GM21737 (cell line): ENCODE results near the gene UFSP1.
"Not testable (repeated sequence)": the region's sequence is repeated elsewhere in the genome, so short reads cannot be mapped to it uniquely, and the experiment has no call there.

ENCODE experiments used
- ATAC-seq: cut with Tn5 transposase; IDR thresholded peaks from one replicate; pipeline ENCODE4 v1.9.1; 2021; ENCODE audit warnings: mild to moderate bottlenecking, moderate library complexity; ENCODE audit not compliant: unreplicated experiment

UFSP1 gene

DNA sequence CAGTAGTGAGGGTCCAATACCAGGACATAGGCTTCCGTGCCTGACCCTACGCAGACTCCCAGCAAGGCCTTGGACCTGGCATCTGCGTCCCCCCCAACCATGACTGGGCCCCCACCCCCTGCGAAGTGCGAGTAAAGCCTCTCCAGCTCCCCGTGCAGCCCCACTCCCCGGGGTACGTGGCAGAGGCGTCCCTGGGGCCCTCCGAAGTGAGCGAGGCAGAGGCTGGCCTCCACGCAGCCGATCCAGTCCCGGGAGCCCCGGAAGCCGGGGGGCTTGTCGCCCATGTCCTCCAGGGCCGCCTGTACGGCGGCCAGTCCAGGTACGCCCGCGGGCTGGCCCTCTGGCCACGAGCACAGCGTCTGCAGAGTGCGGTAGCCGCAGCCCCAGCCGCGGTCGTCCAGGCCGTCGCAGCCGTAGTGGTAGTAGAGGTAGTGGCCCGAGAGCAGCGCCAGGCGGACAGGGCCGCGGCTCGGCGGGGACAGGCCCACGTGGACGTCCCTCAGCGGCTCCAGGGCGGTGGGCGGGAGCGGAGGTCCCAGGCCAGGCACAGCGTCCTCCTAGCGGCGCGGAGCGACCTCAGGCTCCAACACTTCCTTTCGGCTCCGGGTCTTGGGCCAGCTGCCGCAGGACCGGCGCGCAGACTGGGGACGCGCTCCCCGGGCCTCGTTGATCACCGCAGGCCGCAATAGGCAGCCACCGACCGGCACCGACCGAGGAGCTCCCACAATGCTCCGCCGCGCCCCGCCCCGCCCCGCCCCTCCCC, at the start of gene UFSP1:
Gene UFSP1, minus strand, starts transcription at position 728 of the 763 bp plus-strand sequence. Its CDS starts 444 bp downstream, at position 284.
- peak; percentile 29 for ATAC-seq

DNA sequence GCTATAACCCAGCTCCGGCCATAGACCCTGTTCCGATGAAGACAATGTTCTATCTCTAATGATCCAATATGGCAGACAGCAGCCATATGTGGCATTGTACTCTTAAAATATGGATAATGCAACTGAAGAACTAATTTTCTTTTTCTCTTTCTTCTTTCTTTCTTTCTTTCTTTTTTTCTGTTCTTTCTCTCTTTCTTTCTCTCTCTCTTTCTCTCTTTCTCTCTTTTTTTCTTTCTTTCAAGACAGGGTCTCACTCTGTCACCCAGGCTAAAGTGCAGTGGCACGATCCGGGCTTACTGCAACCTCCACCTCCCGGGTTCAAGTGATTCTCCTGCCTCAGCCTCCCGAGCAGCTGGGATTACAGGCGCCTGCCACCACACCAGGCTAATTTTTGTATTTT, 46.7 kb upstream of the UFSP1 start:
- ATAC-seq: not testable (repeated sequence)

DNA sequence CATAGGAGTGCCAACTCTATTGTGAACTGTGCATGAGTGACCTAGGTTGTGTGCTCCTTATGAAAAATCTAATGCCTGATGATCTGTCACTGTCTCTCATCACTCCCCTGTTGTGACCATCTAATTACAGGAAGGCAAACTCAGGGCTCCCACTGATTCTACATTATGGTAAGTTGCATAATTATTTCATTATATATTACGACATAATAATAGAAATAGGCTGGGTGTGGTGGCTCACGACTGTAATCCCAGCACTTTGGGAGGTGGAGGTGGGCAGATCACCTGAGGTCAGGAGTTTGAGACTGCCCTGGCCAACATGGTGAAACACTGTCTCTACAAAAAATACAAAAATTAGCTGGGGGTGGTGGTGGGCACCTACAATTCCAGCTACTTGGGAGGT, 45.9 kb upstream of the UFSP1 start:
- ATAC-seq: not testable (repeated sequence)

DNA sequence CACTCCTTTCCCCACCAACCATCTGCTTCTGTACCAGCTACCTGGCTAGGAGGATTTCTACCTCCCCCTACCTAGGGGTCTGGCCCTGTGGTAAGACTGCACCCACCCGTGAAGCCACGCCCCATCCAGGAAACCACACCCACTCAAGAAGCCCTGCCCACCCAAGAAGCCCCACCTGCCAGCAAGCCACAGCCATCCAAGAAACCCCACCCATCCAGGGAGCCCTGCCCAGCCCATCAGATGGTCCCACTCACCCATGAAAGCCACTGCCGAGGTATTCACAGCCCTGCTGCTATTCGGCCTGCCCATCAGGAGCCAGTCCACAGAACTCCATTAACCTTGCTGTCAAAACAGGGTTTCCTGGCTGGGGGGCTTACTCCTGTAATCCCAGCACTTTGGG, 44.2 kb upstream of the UFSP1 start:
- ATAC-seq: no peak

DNA sequence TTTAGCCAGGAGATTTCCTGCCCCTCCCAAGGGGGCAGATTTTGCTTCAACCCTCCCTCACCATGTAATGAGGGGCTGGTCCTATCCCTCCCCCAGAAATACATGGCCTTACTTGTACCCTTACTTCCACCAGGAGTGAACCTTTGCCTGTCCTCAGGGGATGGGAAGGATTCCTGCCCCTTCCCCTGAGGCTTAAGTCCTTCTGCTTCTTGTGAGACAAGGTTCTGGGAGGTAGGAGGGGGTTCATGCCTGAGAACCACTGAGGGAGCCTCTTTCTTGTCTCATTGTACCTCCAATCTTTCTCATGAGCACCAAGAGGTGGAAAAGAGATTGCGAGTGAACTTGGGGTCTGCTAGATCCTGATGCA, 40.3 kb upstream of the UFSP1 start:
- ATAC-seq: no peak

DNA sequence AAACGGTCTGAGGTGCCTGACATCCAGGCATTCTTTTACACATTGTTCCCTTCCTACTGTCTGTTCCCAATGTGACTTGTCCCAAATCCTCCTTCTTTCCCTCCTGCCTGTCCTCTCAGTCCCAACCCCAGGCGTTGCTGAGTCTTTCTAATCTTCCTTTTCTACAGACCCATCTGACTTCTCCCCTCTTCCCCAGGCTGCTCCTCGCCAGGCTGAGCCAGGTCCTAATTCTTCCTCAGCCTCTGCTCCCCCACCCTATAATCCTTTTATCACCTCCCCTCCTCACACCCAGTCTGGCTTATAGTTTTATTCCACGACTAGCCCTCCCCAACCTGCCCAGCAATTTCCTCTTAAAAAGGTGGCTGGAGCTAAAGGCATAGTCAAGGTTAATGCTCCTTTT, 34.1 kb upstream of the UFSP1 start:
- not testable (repeated sequence) for ATAC-seq

DNA sequence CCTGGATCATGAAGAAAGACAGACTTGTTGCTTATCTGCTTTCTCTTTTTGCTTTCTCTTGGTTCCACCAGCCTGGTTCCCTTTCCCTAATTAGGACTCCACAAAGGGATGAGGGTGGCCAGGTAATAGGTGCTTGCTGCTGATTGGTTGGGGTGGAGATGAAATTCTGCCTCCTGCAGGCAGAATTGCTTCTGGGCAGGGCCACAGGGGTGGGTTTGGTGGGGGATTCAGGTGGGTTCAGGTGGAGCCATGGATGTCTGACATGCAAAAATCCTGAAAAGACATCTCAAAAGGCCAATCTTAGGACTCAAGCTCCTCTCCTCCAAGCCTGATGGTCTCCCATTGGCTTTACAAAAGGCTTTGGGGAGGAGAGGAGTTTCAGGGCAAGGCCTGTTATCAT, 31.5 kb upstream of the UFSP1 start:
- no peak for ATAC-seq

DNA sequence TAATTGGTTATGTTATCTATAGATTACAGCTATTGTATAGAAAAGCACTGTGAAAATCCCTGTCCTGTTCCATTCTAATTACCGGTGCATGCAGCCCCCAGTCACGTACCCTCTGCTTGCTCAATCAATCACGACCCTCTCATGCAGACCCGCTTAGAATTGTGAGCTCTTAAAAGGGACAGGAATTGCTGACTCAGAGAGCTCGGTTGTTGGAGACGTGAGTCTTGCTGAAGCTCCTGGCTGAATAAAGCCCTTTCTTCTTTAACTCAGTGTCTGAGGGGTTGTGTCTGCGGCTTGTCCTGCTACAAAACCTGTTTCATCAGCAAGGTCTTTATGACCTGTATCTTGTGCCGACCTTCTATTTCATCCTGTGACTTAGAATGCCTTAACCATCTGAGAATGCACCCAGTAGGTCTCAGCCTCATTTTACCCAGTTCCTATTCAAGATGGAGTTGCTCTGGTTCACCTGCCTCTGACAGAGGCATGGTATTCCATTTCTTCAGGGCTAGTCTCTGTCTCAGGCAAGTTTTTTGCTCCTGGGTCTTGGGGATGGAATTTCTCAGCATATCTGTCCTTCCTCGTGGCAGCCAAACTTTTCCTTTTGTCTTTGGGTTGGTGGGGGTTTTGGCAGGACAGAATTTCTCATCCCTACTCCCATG, 30.4 kb upstream of the UFSP1 start:
- ATAC-seq: not testable (repeated sequence)

DNA sequence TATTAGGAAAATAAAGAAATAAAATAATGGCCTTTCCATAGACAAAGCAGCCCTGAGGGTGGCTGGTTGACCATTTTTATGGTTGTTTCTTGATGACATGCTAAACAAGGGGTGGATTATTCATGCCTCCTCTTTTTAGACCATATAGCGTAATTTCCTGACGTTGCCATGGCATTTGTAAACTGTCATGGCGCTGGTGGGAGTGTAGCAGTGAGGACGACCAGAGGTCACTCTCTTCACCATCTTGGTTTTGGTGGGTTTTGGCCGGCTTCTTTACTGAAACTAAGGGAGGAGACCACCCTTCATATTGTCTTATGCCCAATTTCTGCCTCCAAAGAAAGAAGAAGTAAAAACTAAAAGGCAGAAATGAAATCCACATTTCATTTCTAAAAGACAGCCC, 29.8 kb upstream of the UFSP1 start:
- ATAC-seq: not testable (repeated sequence)

DNA sequence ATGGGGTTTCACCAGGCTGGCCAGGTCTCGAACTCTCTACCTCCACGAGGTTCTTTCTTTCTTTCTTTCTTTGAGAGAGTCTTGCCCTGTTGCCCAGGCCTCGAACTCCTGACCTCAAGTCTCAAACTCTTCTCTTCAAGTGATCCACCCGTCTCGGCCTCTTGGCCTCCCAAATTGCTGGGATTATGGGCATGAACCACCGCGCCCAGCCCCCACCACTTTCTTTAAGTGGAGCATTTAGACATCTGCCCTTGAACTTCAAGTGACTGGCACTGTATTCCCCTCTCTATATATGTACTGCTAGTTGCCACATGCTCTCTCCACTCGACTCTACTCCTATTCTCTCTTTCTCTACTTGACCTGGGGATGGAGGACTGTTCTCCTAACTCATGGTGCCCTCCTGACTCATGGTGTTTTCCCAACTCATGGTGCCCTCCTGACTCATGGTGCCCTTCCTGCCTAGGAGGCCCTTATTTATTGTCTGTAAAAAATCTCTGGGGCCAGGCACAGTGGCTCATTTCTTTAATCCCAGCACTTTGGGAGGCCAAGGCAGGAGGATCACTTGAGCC, 25.4 kb upstream of the UFSP1 start:
- ATAC-seq: no peak

DNA sequence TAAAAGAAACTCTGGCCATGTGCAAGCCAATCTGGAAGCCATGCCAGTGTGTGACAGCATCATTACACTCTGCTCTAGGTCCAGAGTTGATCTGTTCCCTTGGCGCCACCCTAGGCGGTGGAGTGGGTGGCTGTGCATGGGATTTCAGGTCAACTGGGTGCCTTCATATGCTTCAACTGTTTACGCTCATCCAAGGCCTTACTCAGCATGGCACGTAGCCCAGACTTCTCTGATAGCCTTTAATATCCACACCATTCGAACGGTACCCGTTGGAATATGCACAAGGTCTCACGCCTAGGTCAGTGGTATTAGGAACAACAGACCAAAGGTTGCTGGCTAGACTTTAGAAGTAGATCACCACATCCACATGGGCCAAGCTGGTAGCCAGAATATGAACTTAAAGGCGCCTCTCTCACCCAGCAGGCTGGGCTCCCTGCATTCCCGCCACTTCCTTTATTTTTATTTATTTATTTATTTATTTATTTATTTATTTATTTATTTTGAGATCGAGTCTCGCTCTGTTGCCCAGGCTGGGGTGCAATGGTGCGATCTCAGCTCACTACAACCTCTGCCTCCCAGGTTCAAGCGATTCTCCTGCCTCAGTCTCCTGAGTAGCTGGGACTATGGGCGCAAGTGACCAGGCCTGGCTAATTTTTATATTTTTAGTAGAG, 24.8 kb upstream of the UFSP1 start:
- no peak for ATAC-seq

DNA sequence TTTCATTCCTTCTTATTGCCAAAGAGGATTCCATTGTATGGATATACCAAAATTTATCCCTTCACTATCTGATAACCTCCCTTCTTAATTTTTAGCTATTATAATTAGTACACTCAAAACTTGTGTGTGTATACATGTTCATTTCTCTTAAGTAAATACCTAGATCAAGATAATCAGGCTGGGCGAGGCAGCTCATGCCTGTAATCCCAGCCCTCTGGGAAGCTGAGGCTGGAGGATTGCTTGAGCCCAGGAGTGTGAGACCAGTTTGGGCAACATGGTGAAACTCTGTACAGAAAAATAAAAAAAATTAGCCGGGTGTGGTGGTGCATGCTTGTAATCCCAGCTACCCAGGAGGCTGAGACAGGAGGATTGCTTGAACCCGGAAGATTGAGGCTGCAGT, 22.0 kb upstream of the UFSP1 start:
- no peak for ATAC-seq

DNA sequence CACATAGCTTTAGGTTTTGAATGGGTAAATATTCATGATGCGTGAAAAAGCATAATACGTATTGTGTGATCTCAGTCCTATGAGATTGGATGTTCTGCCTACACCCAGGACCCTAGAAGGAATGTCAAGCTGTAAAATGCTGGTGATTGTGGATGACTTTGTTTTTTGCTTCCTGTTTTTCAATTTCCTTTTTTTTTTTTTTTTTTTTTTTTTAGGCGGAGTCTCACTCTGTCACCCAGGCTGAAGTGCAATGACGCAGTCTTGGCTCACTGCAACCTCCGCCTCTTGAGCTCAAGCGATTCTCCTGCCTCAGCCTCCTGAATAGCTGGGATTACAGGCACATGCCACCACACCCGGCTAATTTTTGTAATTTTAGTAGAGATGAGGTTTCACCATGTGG, 20.9 kb upstream of the UFSP1 start:
- not testable (repeated sequence) for ATAC-seq

DNA sequence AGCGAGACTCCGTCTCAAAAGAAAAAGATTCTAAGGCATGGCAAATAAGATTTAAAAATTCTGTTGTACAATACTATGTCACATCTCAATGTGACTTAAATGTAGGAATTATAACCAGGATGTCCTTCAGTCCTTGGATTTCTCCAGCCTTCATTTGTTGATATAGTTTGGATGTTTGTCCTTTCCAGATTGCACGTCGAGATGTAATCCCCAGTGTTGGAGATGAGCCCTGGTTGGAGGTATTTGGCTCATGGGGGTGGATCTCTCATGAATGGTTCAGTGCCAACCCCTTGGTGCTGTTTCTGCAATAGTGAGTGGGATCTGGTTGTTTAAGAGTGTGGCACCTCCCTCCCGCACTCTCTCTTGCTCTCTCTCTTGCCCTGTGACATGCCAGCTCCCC, 19.0 kb upstream of the UFSP1 start:
- no peak for ATAC-seq

DNA sequence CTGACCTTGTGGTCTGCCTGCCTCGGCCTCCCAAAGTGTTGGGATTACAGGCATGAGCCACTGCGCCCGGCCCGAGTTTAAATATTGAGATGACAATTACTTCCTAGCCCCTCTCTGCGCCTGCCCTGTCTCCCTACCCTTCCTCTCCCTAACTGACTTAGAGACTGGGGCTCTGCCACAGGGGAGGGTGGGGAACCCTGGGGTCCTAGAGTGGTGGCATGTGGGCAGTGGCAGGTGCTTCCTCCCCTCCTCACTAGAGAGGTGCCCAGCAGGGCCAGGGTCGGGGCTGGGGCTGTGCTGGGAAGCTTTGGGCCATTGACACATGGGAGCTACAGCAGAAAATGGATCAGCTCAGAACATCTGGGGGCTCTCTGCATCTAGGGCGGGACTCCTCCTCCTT, 13.1 kb upstream of the UFSP1 start:
- ATAC-seq: no peak

DNA sequence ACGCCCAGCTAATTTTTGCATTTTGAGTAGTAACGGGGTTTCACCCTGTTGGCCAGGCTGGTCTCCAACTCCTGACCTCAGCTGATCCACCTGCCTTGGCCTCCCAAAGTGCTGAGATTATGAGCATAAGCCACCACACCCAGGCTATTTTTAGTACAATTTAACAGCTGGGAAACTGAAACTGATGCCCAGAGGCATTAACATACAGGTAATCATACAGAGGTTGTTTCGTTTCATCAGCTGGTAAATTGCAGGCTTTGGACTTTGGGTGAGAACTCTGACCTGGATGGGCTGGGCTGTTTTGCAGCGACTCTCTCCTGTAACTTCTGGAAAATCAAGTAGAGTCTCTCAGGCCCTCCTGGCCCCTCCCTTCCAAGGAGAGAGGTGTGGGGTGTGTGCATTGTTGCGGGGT, 12.4 kb upstream of the UFSP1 start:
- ATAC-seq: no peak

DNA sequence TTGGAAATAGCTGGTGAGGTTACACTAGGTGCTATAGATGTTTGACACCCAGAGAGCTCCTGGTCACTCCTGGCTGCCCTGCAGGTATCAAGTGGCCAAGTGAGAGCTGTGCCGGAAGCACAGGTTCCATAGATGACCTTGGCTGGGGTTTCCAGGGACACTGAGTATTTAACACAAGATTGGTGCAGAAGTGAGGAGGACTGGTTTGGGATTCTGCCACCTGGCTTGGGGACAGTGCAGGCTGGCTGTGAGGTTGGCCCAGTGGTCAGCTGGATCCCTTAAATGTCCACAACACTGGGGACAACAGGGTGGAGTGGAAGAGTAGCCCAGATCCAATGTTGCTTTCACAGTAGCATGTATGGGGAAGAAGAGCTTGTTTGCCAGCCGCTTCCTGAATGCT, 11.5 kb upstream of the UFSP1 start:
- no peak for ATAC-seq

DNA sequence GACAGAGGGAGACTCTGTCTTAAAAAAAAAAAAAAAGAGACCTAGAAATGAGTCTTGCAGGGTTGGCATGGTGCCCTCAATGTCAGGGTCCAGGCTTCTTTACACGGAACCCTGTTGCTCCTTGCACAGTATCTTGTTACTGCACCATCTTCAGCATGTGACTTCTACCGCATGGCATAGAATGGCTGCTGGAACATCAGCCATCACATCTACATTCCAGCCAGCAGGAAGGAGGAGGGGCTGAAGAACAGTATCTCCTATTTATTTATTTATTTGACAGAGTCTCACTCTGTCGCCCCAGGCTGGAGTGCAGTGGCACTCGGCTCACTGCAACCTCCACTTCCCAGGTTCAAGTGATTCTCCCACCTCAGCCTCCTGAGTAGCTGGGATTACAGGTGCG, 9.9 kb upstream of the UFSP1 start:
- ATAC-seq: no peak

DNA sequence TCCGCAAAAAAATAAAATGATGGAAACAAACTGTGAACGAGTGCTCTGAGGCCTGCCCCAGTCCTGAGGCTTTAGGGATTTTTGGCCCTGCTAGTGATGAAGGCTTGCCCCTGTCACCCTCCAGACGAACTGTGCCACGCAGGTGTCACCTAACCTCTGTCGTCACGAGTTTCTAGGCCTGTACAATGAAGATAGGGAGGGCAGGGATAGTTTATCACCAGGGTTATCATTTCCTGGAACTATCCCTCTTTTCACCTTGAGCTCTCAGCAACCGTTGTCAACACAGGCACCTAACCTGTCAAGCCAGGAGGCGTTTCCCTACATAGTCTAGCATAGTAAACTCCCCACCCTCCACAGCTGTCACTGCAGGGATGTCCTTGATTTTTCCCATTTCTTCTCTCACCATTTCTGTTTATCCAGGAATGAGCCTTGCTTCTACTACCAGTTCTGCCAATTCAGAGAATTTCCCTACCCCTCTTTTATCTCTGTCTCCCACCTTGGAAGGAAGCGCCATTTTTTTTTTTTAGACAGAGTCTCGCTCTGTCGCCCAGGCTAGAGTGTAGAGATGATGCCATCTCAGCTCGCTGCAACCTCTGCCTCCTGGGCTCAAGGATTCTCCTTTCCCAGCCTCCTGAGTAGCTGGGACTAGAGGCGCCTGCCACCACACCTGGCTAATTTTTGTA, 8.4 kb upstream of the UFSP1 start:
- ATAC-seq: no peak

DNA sequence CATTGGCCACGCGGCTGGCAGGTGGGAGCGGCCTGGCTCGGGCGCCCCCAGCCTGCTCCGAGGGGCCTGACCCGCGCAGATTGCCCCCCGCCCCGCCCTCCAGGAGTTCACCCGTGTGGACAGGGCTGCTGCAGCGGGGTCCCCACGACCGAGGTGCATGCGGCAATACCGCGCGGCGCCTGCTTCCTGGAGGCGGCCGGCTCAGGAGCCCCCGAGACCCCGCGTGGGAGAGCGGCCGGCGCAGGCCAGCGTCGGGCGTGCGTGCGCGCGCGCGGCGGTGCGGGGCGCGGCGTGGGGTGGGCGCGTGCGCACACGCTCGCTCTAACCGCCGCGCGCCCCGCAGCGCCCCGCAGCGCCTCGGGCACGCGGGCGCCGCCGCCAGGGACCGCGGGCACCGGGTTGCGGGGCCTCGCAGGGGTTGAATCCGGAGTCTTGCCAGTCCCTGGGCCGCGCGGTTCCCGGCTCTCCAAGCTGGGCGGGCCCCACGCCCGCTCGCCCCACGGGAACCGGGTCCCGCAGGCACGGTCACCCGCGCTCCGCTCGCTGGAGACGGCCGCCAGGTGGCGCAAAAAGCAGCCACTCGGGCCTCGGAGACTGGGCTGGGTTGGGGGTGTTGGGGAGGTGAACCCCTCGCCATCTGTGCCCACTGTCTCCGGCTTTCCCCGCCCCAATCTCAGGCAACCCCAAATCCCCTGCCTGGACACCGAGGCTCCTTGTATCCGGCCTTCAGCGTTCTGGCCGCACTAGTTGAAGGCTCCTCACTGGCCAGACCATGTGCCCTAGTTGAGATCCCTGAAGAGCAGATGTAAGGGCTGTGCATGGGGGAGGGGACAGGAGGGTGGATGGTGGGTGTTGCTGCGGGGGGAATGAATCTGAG, 7.5 kb upstream of the UFSP1 start:
- no peak for ATAC-seq
